Measurements from ENCODE around the gene PYGO2. TPM values are rescaled to one million over a fixed set of nuclear protein-coding genes. Genes with fewer than 3 reads are reported as not detected.

The PYGO2 gene
- total and polyA plus RNA-seq, 2 of the 8 experiments (the other 6 are each of a cell fraction or from before 2014, with no cell fraction given) = 31.0 to 31.6 TPM

GRCh38 chr1:154972213-154972516 lies 10.6 kb upstream of the PYGO2 start:
- no peaks in the 10 kb centered on the region for H3K9me3 ChIP-seq (ENCODE audit: insufficient read depth in 2 of 2, low read depth in 1 of 2, low read length in 1 of 2)
- H3K9ac ChIP-seq (replicated peaks in 1 of 4; ENCODE audit: extremely low read depth in 1 of 4, low read depth in 3 of 4, low read length in 3 of 4) = peak overlapping the region in 3 of 4 experiments; percentile 56 to 82 (median 61); a peak in 6 of 7 replicates
- H3K56ac ChIP-seq (replicated peaks; ENCODE audit: insufficient read length, low read depth, low read length) = peak overlapping the region; percentile 32
- peak overlapping the region; percentile 35 for H4K5ac ChIP-seq (ENCODE audit: insufficient read length, low read depth, low read length)
- peak overlapping the region; percentile 43 to 98 (median 74) for H3K4me3 ChIP-seq (ENCODE audit: extremely low read depth in 1 of 4, insufficient read depth in 2 of 4, low read depth in 3 of 4, low read length in 4 of 4)
- H3K18ac ChIP-seq (ENCODE audit: extremely low read depth, low read length) = peak overlapping the region; percentile 20
- WGBS, 2 experiments (ENCODE audit: extremely low coverage in 1 of 2, insufficient coverage in 1 of 2, insufficient read length in 1 of 2, insufficient replicate concordance in 2 of 2, low coverage in 1 of 2, low lambda C conversion rate in 2 of 2, missing lambda C conversion rate in 1 of 2) = 4% methylated on average over 3 of the region's 3 CpGs; no CpG with 5 or more reads in 1 of the 2 experiments
- H3K27me3 ChIP-seq (replicated peaks in 1 of 4; ENCODE audit: control insufficient read depth in 3 of 4, extremely low read depth in 1 of 4, insufficient read depth in 3 of 4, low read length in 3 of 4) = no peaks in the 10 kb centered on the region
- H3K4me1 ChIP-seq (replicated peaks in 1 of 4; ENCODE audit: control insufficient read depth in 3 of 4, insufficient read depth in 4 of 4, low read length in 3 of 4) = peaks cover 3 to 22% (median 15%) of the 10 kb centered on the region in 4 experiments
- peak overlapping the region; percentile 99 for H2BK5ac ChIP-seq (ENCODE audit: low read depth, low read length)
- H3K23ac ChIP-seq (ENCODE audit: insufficient read length) = no peak overlapping the region
- no peak overlapping the region for H2BK15ac ChIP-seq (ENCODE audit: low read length)
- no peak overlapping the region for H3K14ac ChIP-seq (ENCODE audit: insufficient read length)
- H2AFZ ChIP-seq (ENCODE audit: low read length) = no peak overlapping the region
- H2BK120ac ChIP-seq (replicated peaks; ENCODE audit: low read depth, low read length) = peak overlapping the region; percentile 63
- peaks cover 14% of the 10 kb centered on the region; the same call in 1 of the 2 replicates for H3K79me1 ChIP-seq (ENCODE audit: low read depth, low read length)
- DNase-seq (ENCODE audit: low read depth in 1 of 2, low spot score in 2 of 2) (no peak), FAIRE-seq (no peak)
- ChIA-PET POLR2A (ENCODE audit: partially characterized antibody) (interaction anchor here (0.7 to 42.8 kb wide), 24 partner anchors 9 to 361 kb away, joined by 3 to 702 read pairs (median 4); partner anchors contain the start of genes DCST1, DCST2, FLAD1 and LENEP), CTCF (ENCODE audit: partially characterized antibody) (interaction anchor here (0.6 to 20.6 kb wide), 9 partner anchors 10 to 89 kb away, joined by 3 to 334 read pairs (median 3); partner anchors contain the start of genes ADAM15, LENEP and PBXIP1)
- H2AK5ac ChIP-seq (ENCODE audit: low read depth, low read length) = peak overlapping the region; percentile 57; the same call in 1 of the 2 replicates
- peak overlapping the region; percentile 86; the same call in 1 of the 2 replicates for H2BK12ac ChIP-seq (ENCODE audit: low read depth, low read length)
- peaks cover 5 to 12% (median 9%) of the 10 kb centered on the region in 4 experiments; a peak in 6 of 8 replicates for H3K36me3 ChIP-seq (ENCODE audit: control insufficient read depth in 2 of 4, insufficient read depth in 4 of 4, low read length in 3 of 4)
- H3K4ac ChIP-seq (replicated peaks; ENCODE audit: insufficient read length, low read depth, low read length) = peak overlapping the region; percentile 19
- peaks cover 22 to 57% of the 10 kb centered on the region in 2 experiments for H3K79me2 ChIP-seq (ENCODE audit: control insufficient read depth in 1 of 2, insufficient read depth in 2 of 2, low read length in 2 of 2)
- H4K8ac ChIP-seq (ENCODE audit: extremely low read depth, insufficient read depth, low read length) = no peak overlapping the region
- TF ChIP-seq KDM4A (IDR thresholded peaks at IDR 0.05; ENCODE audit: low read depth, low read length, severe bottlenecking) = no peak
- TF ChIP-seq PHF8 (conservative IDR thresholded peaks at IDR 0.05; ENCODE audit: low read depth, low read length) = no peak
- no peak for TF ChIP-seq CTCF (IDR thresholded peaks at IDR 0.05; ENCODE audit: control extremely low read depth in 1 of 3, insufficient read depth in 1 of 3, low read depth in 1 of 3, low read length in 3 of 3)
- no peak for TF ChIP-seq RBBP5 (IDR thresholded peaks at IDR 0.05; ENCODE audit: borderline replicate concordance, low read depth, low read length)
- no peak for TF ChIP-seq TAF1 (IDR thresholded peaks at IDR 0.05; ENCODE audit: low read depth, low read length)
- peak overlapping the region; percentile 38 for H4K91ac ChIP-seq (replicated peaks; ENCODE audit: insufficient read length, low read length)
- peak overlapping the region; percentile 78 to 94 for H3K4me2 ChIP-seq (ENCODE audit: insufficient read depth in 1 of 2, low read depth in 2 of 2, low read length in 2 of 2)
- H3K27ac ChIP-seq (ENCODE audit: low read depth, low read length) = peak overlapping the region; percentile 88
- H3K23me2 ChIP-seq (ENCODE audit: low read depth, low read length) = peaks cover 29% of the 10 kb centered on the region
- no peak overlapping the region for H2BK20ac ChIP-seq (ENCODE audit: low read length)
- H4K20me1 ChIP-seq (replicated peaks in 1 of 2; ENCODE audit: control insufficient read depth in 1 of 2, insufficient read depth in 2 of 2, low read length in 2 of 2) = peaks cover 9 to 12% of the 10 kb centered on the region in 2 experiments

All from H1 (cell line).